HG03139 (cell line): Measurements from ENCODE around the gene OSCP1.

Experiments used
- ATAC-seq: cut with Tn5 transposase; IDR thresholded peaks from one replicate; pipeline ENCODE4 v1.9.1; 2021; ENCODE audit not compliant: unreplicated experiment

Gene OSCP1

GRCh38 chr1:36411674-36412648 lies 38.3 kb downstream of the OSCP1 start:
- ATAC-seq: no peak

GRCh38 chr1:36408479-36408878 lies 41.8 kb downstream of the OSCP1 start:
- ATAC-seq: no peak

- ATAC-seq: no peak
These were observed 43.8 kb downstream of the OSCP1 start for GRCh38 chr1:36406440-36406839.

GRCh38 chr1:36402504-36402890 lies 47.8 kb downstream of the OSCP1 start:
- no peak for ATAC-seq

- no peak for ATAC-seq
These were observed 48.4 kb downstream of the OSCP1 start for GRCh38 chr1:36401602-36402503.

GRCh38 chr1:36400825-36401601 lies 49.2 kb downstream of the OSCP1 start:
- ATAC-seq: no peak

- no peak for ATAC-seq
These were observed 49.8 kb downstream of the OSCP1 start for GRCh38 chr1:36400514-36400824.

- no peak for ATAC-seq
These were observed 51.8 kb downstream of the OSCP1 start for GRCh38 chr1:36398370-36398977.

- peak; percentile 82 for ATAC-seq
These were observed 52.6 kb downstream of the OSCP1 start, which contains the start of gene LSM10 for GRCh38 chr1:36397378-36398230. TSS of gene LSM10 (minus strand) at chr1:36397908. CDS start at chr1:36394129, 3,779 bp downstream.

- no peak for ATAC-seq
These were observed 53.2 kb downstream of the OSCP1 start for GRCh38 chr1:36397083-36397377.

- no peak for ATAC-seq
These were observed 53.9 kb downstream of the OSCP1 start for GRCh38 chr1:36396359-36396758.

GRCh38 chr1:36393686-36394085 lies 56.6 kb downstream of the OSCP1 start:
- no peak for ATAC-seq

GRCh38 chr1:36392836-36393235 lies 57.4 kb downstream of the OSCP1 start:
- no peak for ATAC-seq

GRCh38 chr1:36391271-36391670 lies 59.0 kb downstream of the OSCP1 start:
- ATAC-seq: no peak

- no peak for ATAC-seq
These were observed 59.8 kb downstream of the OSCP1 start for GRCh38 chr1:36390411-36390810.

GRCh38 chr1:36389999-36390398 lies 60.3 kb downstream of the OSCP1 start:
- no peak for ATAC-seq

- ATAC-seq: no peak
These were observed 61.0 kb downstream of the OSCP1 start for GRCh38 chr1:36389261-36389660.

GRCh38 chr1:36387141-36387949 lies 62.9 kb downstream of the OSCP1 start:
- ATAC-seq: no peak
